K562 (cell line): ENCODE results near the gene TMOD3. TPM values are rescaled to one million over a fixed set of nuclear protein-coding genes. Genes with fewer than 3 reads are reported as not detected.

ENCODE experiments used
- ATAC-seq: fragments of 200-7000 bp; cut with Tn5 transposase; 3 replicates; pipeline ENCODE4 v1.9.1; 2020; ENCODE audit warnings: moderate library complexity
- BruUV-seq: library from RNA; stranded (reverse); fragments of 400-500 nt; replicated peaks from 2 replicates; lab custom pipeline; 2021; lab: Mats Ljungman, UMichigan
- CTCF ChIA-PET: fragments of 300-600 bp; formaldehyde crosslinking; extraction: SDS; loops from one replicate; lab custom pipeline; 2021; ENCODE audit warnings: low intra/inter-chr PET ratio; lab: Yijun Ruan, JAX
- POLR2A ChIA-PET: fragments of 300-600, 350-650 bp; sonication (Branson Sonifier 250); formaldehyde crosslinking; extraction: SDS; loops from one replicate; lab custom pipeline; 2021; ENCODE audit warnings: antibody characterized with exemption, inconsistent platforms; lab: Yijun Ruan, JAX
- DNase-seq, 4 experiments: peaks; one replicate each; pipeline versions ENCODE4 v3.0.0 to v3.0.0-alpha.2; 2011 to 2018; ENCODE audit warnings: low spot score in 3 of 4, mixed read lengths in 3 of 4; ENCODE audit errors: extremely low read depth in 1 of 4
- FAIRE-seq: peaks from 2 replicates; lab custom pipeline; 2011; peaks lifted over from hg19 to GRCh38; lab: Jason Lieb, UNC
- H2AFZ ChIP-seq: 2 replicates; pipeline ENCODE4 v1.6.0; 2011; ENCODE audit warnings: low read depth, low read length, control low read depth, inconsistent platforms
- H3K27ac ChIP-seq: fragments of 200-600 bp; 3 replicates; pipeline ENCODE4 v1.8.0; 2011; ENCODE audit warnings: low read depth, mild to moderate bottlenecking, control low read depth, inconsistent platforms, low read length, moderate library complexity, mixed read lengths; ENCODE audit errors: extremely low read depth
- H3K27me3 ChIP-seq, 2 experiments: fragments of 300-600 bp in 1 of 2; 2 replicates in 1 of 2; 3 replicates in 1 of 2; pipeline versions ENCODE4 v1.6.0 to v1.8.0; 2011; ENCODE audit warnings: inconsistent platforms in 2 of 2, low read length in 2 of 2, mild to moderate bottlenecking in 1 of 2, mixed read lengths in 1 of 2, moderate library complexity in 1 of 2; ENCODE audit not compliant: control insufficient read depth in 2 of 2, insufficient read depth in 2 of 2
- H3K36me3 ChIP-seq: fragments of 300-600 bp; 3 replicates; pipeline ENCODE4 v1.8.0; 2011; ENCODE audit warnings: mild to moderate bottlenecking, low read length, inconsistent platforms; ENCODE audit not compliant: control insufficient read depth, insufficient read depth
- H3K4me1 ChIP-seq, 2 experiments: fragments of 200-600 bp in 1 of 2; replicated peaks in 1 of 2; 2 replicates in 1 of 2; 3 replicates in 1 of 2; pipeline versions ENCODE4 v1.5.1 to v1.8.0; 2011; ENCODE audit warnings: inconsistent platforms in 2 of 2, low read length in 2 of 2, mild to moderate bottlenecking in 1 of 2, mixed read lengths in 1 of 2, moderate library complexity in 1 of 2; ENCODE audit not compliant: control insufficient read depth in 2 of 2, insufficient read depth in 2 of 2
- H3K4me2 ChIP-seq: 2 replicates; pipeline ENCODE4 v1.6.1; 2011; ENCODE audit warnings: low read length, control low read depth, inconsistent platforms, mixed read lengths; ENCODE audit not compliant: insufficient read depth
- H3K4me3 ChIP-seq: fragments of 200-600 bp; sonication (generic), shearing (Covaris generic); 2 replicates; pipeline ENCODE4 v1.5.1; 2016; ENCODE audit warnings: control low read depth, inconsistent platforms
- H3K79me2 ChIP-seq: fragments of 200-600 bp; 3 replicates; pipeline ENCODE4 v1.8.0; 2011; ENCODE audit warnings: low read length, inconsistent platforms; ENCODE audit not compliant: control insufficient read depth, insufficient read depth
- H3K9ac ChIP-seq, 2 experiments: 2 replicates each; pipeline versions ENCODE4 v1.6.0 to v1.6.1; 2011; ENCODE audit warnings: low read depth in 2 of 2, low read length in 2 of 2, control low read depth in 1 of 2, inconsistent platforms in 1 of 2, mild to moderate bottlenecking in 1 of 2, mixed read lengths in 1 of 2; ENCODE audit not compliant: insufficient read depth in 1 of 2
- H3K9me1 ChIP-seq: one replicate; pipeline ENCODE4 v1.6.0; 2011; ENCODE audit warnings: inconsistent platforms, mild to moderate bottlenecking, low read length, moderate library complexity; ENCODE audit not compliant: control insufficient read depth, insufficient read depth
- H3K9me3 ChIP-seq: replicated peaks from 2 replicates; pipeline ENCODE4 v1.5.1; 2011; ENCODE audit warnings: low read depth, low read length, inconsistent platforms; ENCODE audit not compliant: control insufficient read depth, insufficient read depth
- H4K20me1 ChIP-seq: replicated peaks from 2 replicates; pipeline ENCODE4 v1.6.1; 2011; ENCODE audit warnings: low read length, inconsistent platforms, mixed read lengths; ENCODE audit not compliant: control insufficient read depth, insufficient read depth
- BDP1 ChIP-seq: IDR thresholded peaks from 3 replicates; pipeline ENCODE4 v1.6.1; 2011; ENCODE audit not compliant: insufficient read length, insufficient read depth
- C11orf30 ChIP-seq: fragments of 450-650 bp; IDR thresholded peaks from 2 replicates; pipeline ENCODE4 v1.6.1; 2016; ENCODE audit warnings: low read depth, mild to moderate bottlenecking
- HOXB6 ChIP-seq: fragments of 250-450 bp; sonication (Bioruptor Pico); IDR thresholded peaks from 2 replicates; pipeline ENCODE4 v1.5.1; 2022; ENCODE audit warnings: mild to moderate bottlenecking, borderline replicate concordance
- RREB1 ChIP-seq: fragments of 250-450 bp; sonication (Bioruptor Pico); IDR thresholded peaks from 2 replicates; pipeline ENCODE4 v1.4.0; 2020
- WGBS: fragments of 100-300 bp; shearing (Covaris generic); methylation state at CpG from one replicate; pipeline ENCODE4 v1.1.6; 2016; ENCODE audit warnings: low coverage, mixed read lengths; ENCODE audit not compliant: insufficient coverage; ENCODE audit errors: missing lambda C conversion rate; 5-methylcytosine and 5-hydroxymethylcytosine counted together
- in situ Hi-C: fragments of 300-500 bp; cut with MboI; formaldehyde crosslinking; loops from 4 replicates; pipeline ENCODE4 v1.15.0; 2018; ENCODE audit warnings: inconsistent platforms, mixed read lengths
- intact Hi-C: fragments of 100-400 bp; cut with micrococcal nuclease; formaldehyde crosslinking; loops from 2 replicates; pipeline ENCODE4 v1.14.2; 2022
- polyA plus RNA-seq, 8 experiments: library from polyadenylated mRNA; depleted of rRNA in 4 of 8; stranded (reverse) in 5 of 8; unstranded in 3 of 8; fragments of >200 nt; fragmentation: Nextera tagmentation in 2 of 8; fragmentation: Illumina TruSeq in 1 of 8; extraction: Ambion mirVana in 2 of 8; extraction: Trizol in 1 of 8; gene quantifications; 2 replicates each; pipeline versions ENCODE4 v1.2.1 to v1.2.3, GENCODE V29; 2011 to 2014; ENCODE audit warnings: inconsistent platforms in 1 of 8, missing spikeins in 1 of 8
- total RNA-seq, 7 experiments: library from RNA; depleted of rRNA in 6 of 7; stranded (reverse); fragments of >200 nt in 6 of 7; fragmentation: Illumina TruSeq in 2 of 7; extraction: Trizol in 2 of 7; gene quantifications; 2 replicates each; pipeline versions ENCODE4 v1.2.1 to v1.2.3, GENCODE V29; 2011 to 2021; ENCODE audit warnings: low replicate concordance in 1 of 7

Gene TMOD3
- total and polyA plus RNA-seq, 9 of the 15 experiments (the other 6 are each of a cell fraction or from before 2014, with no cell fraction given): 6.8 to 45.0 (median 30.9) TPM

GRCh38 chr15:51936105-51936478 lies 106.6 kb downstream of the TMOD3 start (continued):
- TF ChIP-seq RREB1: no peak

GRCh38 chr15:51938286-51938685 lies 108.8 kb downstream of the TMOD3 start:
- no peak for DNase-seq
- no peaks in the 10 kb centered on the region for H3K9me3 ChIP-seq
- H3K79me2 ChIP-seq: no peaks in the 10 kb centered on the region
- intact Hi-C loops (no loop called here), in situ Hi-C loops (no loop called here)
- ATAC-seq: no peak
- H3K9ac ChIP-seq: no peak overlapping the region
- H3K27me3 ChIP-seq: no peaks in the 10 kb centered on the region
- H4K20me1 ChIP-seq: no peaks in the 10 kb centered on the region
- H3K27ac ChIP-seq: no peak overlapping the region
- H2AFZ ChIP-seq: no peak overlapping the region
- H3K4me2 ChIP-seq: no peak overlapping the region
- no peaks in the 10 kb centered on the region for H3K9me1 ChIP-seq
- no TSS peak for BruUV-seq
- TF ChIP-seq BDP1 (no peak), HOXB6 (CRISPR knock-in tag) (no peak), C11orf30 (0 out of 2 replicates have a peak, but pooled peaks have one; percentile 1)
- ChIA-PET CTCF (no interaction called here), POLR2A (no interaction called here)
- no peak for FAIRE-seq
- H3K4me3 ChIP-seq: no peak overlapping the region
- peaks cover 54% of the 10 kb centered on the region for H3K36me3 ChIP-seq
- WGBS: 74% methylated on average over 3 of the region's 3 CpGs
- no peaks in the 10 kb centered on the region for H3K4me1 ChIP-seq
